Fibroblast of lung (primary cell): Measurements from ENCODE around the gene ING4. TPM values are rescaled to one million over a fixed set of nuclear protein-coding genes. Genes with fewer than 3 reads are reported as not detected.

ENCODE experiments used
- DNase-seq, 2 donors: peaks; one replicate each; pipeline versions ENCODE4 v3.0.0 to v3.0.0-alpha.2; 2010; ENCODE audit warnings: low read depth in 2 of 2
- H2AFZ ChIP-seq: 2 replicates; pipeline ENCODE4 v1.5.1; 2012; ENCODE audit warnings: low read length, control low read depth, inconsistent platforms
- H3K27ac ChIP-seq: 2 replicates; pipeline ENCODE4 v1.5.1; 2011; ENCODE audit warnings: low read length, control low read depth; ENCODE audit not compliant: insufficient read depth
- H3K27me3 ChIP-seq: 2 replicates; pipeline ENCODE4 v1.5.1; 2011; ENCODE audit warnings: mild to moderate bottlenecking, low read length; ENCODE audit not compliant: control insufficient read depth, insufficient read depth
- H3K36me3 ChIP-seq: 2 replicates; pipeline ENCODE4 v1.5.1; 2011; ENCODE audit warnings: low read length; ENCODE audit not compliant: control insufficient read depth, insufficient read depth
- H3K4me1 ChIP-seq: 2 replicates; pipeline ENCODE4 v1.5.1; 2011; ENCODE audit warnings: low read length; ENCODE audit not compliant: control insufficient read depth, insufficient read depth; ENCODE audit errors: extremely low read depth
- H3K4me2 ChIP-seq: 2 replicates; pipeline ENCODE4 v1.5.1; 2011; ENCODE audit warnings: low read length, control low read depth; ENCODE audit not compliant: insufficient read depth; ENCODE audit errors: extremely low read depth
- H3K4me3 ChIP-seq, 4 experiments: fragments of 200-600 bp in 1 of 4; sonication (generic) in 1 of 4; replicated peaks in 1 of 4; 2 replicates each; pipeline ENCODE4 v1.5.1; 2011 to 2016; ENCODE audit warnings: low read length in 4 of 4, low read depth in 3 of 4, mild to moderate bottlenecking in 3 of 4, control low read depth in 2 of 4, inconsistent platforms in 1 of 4, mixed read lengths in 1 of 4; ENCODE audit not compliant: insufficient read depth in 1 of 4; ENCODE audit errors: control extremely low read depth in 1 of 4
- H3K79me2 ChIP-seq: 2 replicates; pipeline ENCODE4 v1.5.1; 2012; ENCODE audit warnings: mild to moderate bottlenecking, low read length, inconsistent platforms; ENCODE audit not compliant: control insufficient read depth, insufficient read depth
- H3K9ac ChIP-seq: 2 replicates; pipeline ENCODE4 v1.5.1; 2011; ENCODE audit warnings: mild to moderate bottlenecking, low read length, control low read depth; ENCODE audit not compliant: insufficient read depth
- H3K9me3 ChIP-seq: 2 replicates; pipeline ENCODE4 v1.5.1; 2012; ENCODE audit warnings: low read depth, low read length; ENCODE audit not compliant: control insufficient read depth, insufficient read depth
- H4K20me1 ChIP-seq: 2 replicates; pipeline ENCODE4 v1.5.1; 2011; ENCODE audit warnings: low read length; ENCODE audit not compliant: control insufficient read depth, insufficient read depth; ENCODE audit errors: extremely low read depth
- CTCF ChIP-seq, 2 donors: IDR thresholded peaks in 1 of 2; conservative IDR thresholded peaks in 1 of 2; 1 replicate in 1 of 2; 2 replicates in 1 of 2; pipeline ENCODE4 v1.5.1; 2011 to 2012; ENCODE audit warnings: low read length in 2 of 2, control low read depth in 1 of 2, inconsistent platforms in 1 of 2, low read depth in 1 of 2, mild to moderate bottlenecking in 1 of 2
- EZH2 ChIP-seq: IDR thresholded peaks from 2 replicates; pipeline ENCODE4 v1.5.1; 2012; ENCODE audit warnings: low read length, control low read depth, mild to moderate bottlenecking; ENCODE audit errors: missing control alignments
- polyA plus RNA-seq, 2 donors: library from polyadenylated mRNA; depleted of rRNA in 1 of 2; stranded (reverse) in 1 of 2; unstranded in 1 of 2; fragments of >200 nt; gene quantifications; 2 replicates each; pipeline ENCODE4 v1.2.1, GENCODE V29; 2011 to 2012; ENCODE audit warnings: missing spikeins in 1 of 2
- total RNA-seq: library from RNA; depleted of rRNA; stranded (reverse); fragments of >200 nt; gene quantifications from 2 replicates; pipeline ENCODE4 v1.2.1, GENCODE V29; 2014

The ING4 gene
- total and polyA plus RNA-seq, 2 donors (not counting 1 experiment from before 2014, with no cell fraction given): 36.0 to 47.1 TPM

- Histone ChIP-seq H3K9me3 (no peaks in the 10 kb centered on the region), H3K4me2 (no peak overlapping the region), H3K36me3 (peaks cover 2% of the 10 kb centered on the region), H4K20me1 (no peaks in the 10 kb centered on the region), H3K27me3 (peaks cover 5% of the 10 kb centered on the region), H3K4me1 (no peaks in the 10 kb centered on the region), H3K4me3 (no peak overlapping the region), H2AFZ (no peak overlapping the region), H3K9ac (no peak overlapping the region), H3K27ac (no peak overlapping the region), H3K79me2 (no peaks in the 10 kb centered on the region)
- no peak for DNase-seq
- TF ChIP-seq EZH2: no peak
- TF ChIP-seq CTCF (conservative IDR thresholded peaks at IDR 0.05 in 1 of 2, IDR thresholded peaks at IDR 0.05 in 1 of 2; ENCODE audit: low read depth in 1 of 2, low read length in 2 of 2): peak in 1 of 2 donors; percentile 26
Observed at GRCh38 chr12:6644903-6645302, 18.0 kb downstream of the ING4 start.

GRCh38 chr12:6644257-6644596, 18.7 kb downstream of the ING4 start:
- TF ChIP-seq CTCF (conservative IDR thresholded peaks at IDR 0.05 in 1 of 2, IDR thresholded peaks at IDR 0.05 in 1 of 2; ENCODE audit: low read depth in 1 of 2, low read length in 2 of 2) (no peak), EZH2 (no peak)
- no peak overlapping the region for H3K4me3 ChIP-seq
- no peaks in the 10 kb centered on the region for H3K79me2 ChIP-seq
- H3K27ac ChIP-seq: no peak overlapping the region
- no peaks in the 10 kb centered on the region for H4K20me1 ChIP-seq
- H3K36me3 ChIP-seq: peaks cover 2% of the 10 kb centered on the region
- no peaks in the 10 kb centered on the region for H3K4me1 ChIP-seq
- DNase-seq: no peak
- H3K9ac ChIP-seq: no peak overlapping the region
- no peaks in the 10 kb centered on the region for H3K9me3 ChIP-seq
- no peak overlapping the region for H2AFZ ChIP-seq
- peaks cover 9% of the 10 kb centered on the region for H3K27me3 ChIP-seq
- no peak overlapping the region for H3K4me2 ChIP-seq

GRCh38 chr12:6643569-6644256, 19.2 kb downstream of the ING4 start:
- Histone ChIP-seq H3K4me2 (no peak overlapping the region), H3K27me3 (peaks cover 14% of the 10 kb centered on the region), H3K36me3 (peaks cover 2% of the 10 kb centered on the region), H3K9ac (no peak overlapping the region), H3K79me2 (no peaks in the 10 kb centered on the region), H4K20me1 (no peaks in the 10 kb centered on the region), H3K4me3 (no peak overlapping the region), H3K9me3 (no peaks in the 10 kb centered on the region), H3K27ac (no peak overlapping the region), H2AFZ (no peak overlapping the region), H3K4me1 (no peaks in the 10 kb centered on the region)
- no peak for DNase-seq
- no peak for TF ChIP-seq CTCF (conservative IDR thresholded peaks at IDR 0.05 in 1 of 2, IDR thresholded peaks at IDR 0.05 in 1 of 2; ENCODE audit: low read depth in 1 of 2, low read length in 2 of 2)
